GM18870 (cell line): ENCODE data around the gene RABEP1.
"Not testable (repeated sequence)": the region's sequence is repeated elsewhere in the genome, so short reads cannot be mapped to it uniquely, and the experiment has no call there.

ENCODE experiments used
- ATAC-seq: cut with Tn5 transposase; IDR thresholded peaks from one replicate; pipeline ENCODE4 v1.9.1; 2021; ENCODE audit warnings: moderate library complexity; ENCODE audit not compliant: unreplicated experiment

RABEP1 gene

DNA sequence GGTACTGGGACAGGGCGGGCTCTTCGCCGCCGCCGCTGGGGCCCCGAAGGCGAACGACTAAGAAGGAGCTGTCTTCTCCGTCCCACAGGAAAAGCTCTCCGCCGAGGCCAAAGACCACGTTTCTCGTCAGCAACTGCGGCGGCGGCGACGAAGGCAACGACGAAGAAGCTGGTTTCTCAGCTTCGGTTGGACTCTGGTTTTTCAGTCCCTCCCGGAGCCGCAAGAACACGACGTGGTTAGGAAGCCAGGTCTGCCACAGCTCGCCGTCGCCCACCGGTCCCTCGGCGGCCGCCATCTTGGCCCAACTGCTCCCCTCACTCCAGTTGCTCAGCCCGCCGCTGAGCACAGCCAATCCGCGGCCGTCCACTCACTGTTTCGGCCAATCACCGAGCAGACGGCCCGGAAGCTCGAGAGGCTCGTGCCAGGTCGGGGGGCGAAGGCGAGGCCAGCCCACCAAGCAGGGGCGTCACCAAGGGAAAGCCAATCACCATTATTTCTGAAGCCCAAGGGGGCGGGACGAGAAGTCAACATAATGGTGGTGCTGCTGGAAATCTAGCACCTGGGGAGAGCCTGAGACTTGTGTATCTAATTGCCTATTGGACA lies 137.4 kb downstream of the RABEP1 start, which contains the start of gene NUP88:
Gene NUP88, minus strand, starts transcription at position 307 of the 603 bp plus-strand sequence. Its CDS starts 12 bp downstream, at position 295.
- ATAC-seq, result peak; percentile 81

DNA sequence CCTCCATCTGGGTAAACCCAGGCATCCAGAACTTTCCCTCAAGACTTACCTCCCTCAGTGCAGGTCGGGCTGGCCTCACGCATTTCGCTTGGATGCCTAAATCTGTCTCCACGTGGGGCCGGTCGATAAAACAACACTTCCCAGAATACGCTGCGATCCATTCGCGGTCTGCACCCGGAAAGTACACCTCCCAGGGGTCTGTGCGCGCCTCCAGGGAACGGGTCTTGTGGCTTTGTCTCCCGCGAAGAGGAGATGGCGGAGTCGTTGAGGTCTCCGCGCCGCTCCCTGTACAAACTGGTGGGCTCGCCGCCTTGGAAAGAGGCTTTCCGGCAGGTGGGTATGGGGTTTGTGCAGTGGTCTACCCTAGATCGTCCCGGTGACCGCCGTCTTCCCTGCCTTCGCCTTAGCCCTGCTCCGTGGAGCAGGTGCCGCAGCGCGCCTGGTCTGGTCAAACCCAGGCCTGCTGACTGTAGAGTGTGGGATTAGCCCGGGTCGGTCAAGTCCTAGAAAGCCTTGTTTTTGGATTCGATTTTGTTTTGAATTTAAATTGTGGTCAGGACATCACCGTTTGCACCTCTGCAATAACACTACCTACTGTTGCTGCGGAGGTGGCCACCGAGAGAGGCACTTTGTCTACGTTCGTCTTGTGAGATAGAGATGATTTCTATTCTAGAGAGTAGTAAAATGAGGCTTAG lies 138.0 kb downstream of the RABEP1 start, which contains the start of gene RPAIN:
Gene RPAIN, plus strand, starts transcription at position 224 of the 695 bp plus-strand sequence. Its CDS starts 29 bp downstream, at position 253.
- ATAC-seq, result peak; percentile 49

GRCh38 chr17:5422505-5422904 lies 140.4 kb downstream of the RABEP1 start:
- no peak for ATAC-seq

DNA sequence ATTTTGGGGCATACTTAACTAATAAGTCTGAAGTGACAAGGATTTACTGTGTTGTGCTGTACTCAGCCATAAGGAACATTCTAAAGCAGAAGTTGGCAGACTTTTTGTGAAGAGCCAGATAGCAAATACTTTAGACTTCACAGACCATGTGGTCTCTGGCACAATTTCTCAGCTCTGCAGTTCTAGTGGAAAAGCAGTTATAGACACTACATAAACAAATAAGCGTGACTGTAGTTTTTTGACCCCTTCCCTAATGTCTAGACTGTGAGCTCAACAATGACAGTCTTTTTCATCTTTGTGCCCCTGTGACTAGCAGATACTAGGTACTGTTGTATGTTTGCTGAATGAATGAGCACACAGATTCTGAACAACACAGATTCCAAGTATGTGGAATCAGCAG lies 142.8 kb downstream of the RABEP1 start:
- ATAC-seq, result no peak

DNA sequence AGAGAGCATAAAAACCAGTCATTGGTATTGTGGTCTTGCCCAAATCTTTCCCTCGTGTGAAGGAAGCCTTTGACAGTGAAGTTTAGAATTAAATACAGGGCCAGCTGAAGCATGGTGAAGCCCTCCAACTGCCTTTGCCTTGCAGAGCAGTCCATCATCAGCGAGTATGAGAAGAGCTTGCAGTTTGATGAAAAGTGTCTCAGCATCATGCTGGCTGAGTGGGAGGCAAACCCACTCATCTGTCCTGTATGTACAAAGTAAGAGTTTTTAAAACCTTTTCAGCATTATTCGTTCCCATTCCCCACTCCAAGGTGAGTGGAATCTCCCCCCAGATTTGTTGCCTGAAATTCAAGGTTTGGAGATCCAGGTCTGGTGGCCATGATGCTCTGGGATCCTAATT lies 143.7 kb downstream of the RABEP1 start:
- no peak for ATAC-seq

GRCh38 chr17:5429191-5429887 lies 147.3 kb downstream of the RABEP1 start:
- no peak for ATAC-seq

- ATAC-seq, result no peak
Observed at GRCh38 chr17:5430413-5430999, 148.4 kb downstream of the RABEP1 start.

DNA sequence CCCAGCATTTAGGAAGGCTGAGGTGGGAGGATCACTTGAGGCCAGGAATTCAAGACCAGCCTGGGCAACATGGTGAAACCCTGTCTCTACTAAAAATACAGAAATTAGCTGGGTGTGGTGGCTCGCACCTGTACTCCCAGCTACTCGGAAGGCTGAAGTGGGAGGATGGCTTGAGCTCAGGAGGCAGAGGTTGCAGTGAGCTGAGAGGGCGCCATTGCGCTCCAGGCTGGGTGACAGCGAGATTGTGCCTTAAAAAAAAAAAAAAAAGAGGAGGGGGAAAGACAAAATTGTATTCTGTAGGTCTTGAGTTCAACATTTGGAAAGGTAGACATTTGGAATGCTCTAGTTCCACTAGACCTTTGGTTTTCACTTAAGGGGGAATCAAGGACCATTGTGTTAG lies 149.2 kb downstream of the RABEP1 start:
- not testable (repeated sequence) for ATAC-seq

- ATAC-seq, result no peak
Observed at GRCh38 chr17:5431949-5432556, 150.0 kb downstream of the RABEP1 start.

DNA sequence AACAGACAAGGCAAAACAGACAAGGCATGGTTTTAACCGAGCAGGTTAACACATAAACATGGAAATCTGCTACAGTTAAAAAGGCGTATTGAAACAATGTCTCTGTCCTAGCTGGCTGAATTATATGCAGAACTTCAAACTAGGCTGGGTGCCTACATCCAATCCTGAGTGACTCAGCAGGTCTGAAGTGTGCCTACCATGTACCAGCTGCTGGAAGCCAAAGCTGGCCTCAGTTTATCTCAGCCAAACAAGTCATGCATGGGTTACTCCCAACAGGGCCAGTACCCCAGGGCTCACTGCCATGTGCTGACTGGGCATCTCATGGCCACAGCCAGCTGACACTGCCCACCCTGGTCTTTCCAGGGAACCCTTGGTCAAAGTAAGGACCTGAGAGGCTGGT lies 152.9 kb downstream of the RABEP1 start:
- no peak for ATAC-seq
